GM18858 (cell line): Measurements from ENCODE around the gene CHPT1.
A peak's percentile ranks its signal among the peaks of the same experiment; 100 is the strongest.
"Not testable (repeated sequence)": the region's sequence is repeated elsewhere in the genome, so short reads cannot be mapped to it uniquely, and the experiment has no call there.

Experiments
- ATAC-seq: cut with Tn5 transposase; IDR thresholded peaks from one replicate; pipeline ENCODE4 v1.9.1; 2021; ENCODE audit not compliant: unreplicated experiment

Gene CHPT1

DNA sequence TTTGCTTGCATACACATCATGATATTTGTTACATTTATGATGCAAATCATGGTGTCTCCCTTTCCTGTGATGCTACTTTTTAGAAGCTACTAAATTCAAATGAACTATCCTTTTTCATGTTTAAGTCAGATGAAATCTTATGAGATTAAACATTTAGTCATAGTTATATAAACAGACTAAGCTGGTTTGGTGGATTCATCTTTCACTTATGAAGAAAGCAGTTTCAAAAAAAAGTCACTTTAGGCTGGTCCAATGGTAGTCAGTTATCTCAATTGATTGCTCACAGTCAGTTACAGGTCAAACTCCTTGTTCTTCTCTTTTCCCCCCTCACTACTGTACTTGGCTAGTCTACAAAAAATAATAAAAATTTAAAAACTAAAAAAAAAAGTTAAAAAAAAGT lies 22.1 kb downstream of the CHPT1 start:
- no peak for ATAC-seq

DNA sequence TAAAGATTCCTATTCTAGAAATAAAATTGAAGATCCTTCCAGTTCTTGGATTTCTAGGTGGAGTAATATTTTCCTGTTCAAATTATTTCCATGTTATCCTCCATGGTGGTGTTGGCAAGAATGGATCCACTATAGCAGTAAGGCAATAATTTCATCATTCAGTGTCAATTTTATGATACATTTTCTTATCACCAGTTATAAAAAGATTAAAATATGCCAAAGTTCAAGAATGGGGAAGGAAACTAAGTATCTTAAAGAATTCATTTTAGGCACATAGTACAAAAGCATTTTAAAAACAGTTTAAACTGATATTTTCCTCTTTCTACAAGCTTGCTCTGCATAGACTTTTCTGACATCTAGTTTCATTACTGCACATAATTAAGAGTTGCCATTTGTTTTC lies 22.7 kb downstream of the CHPT1 start:
- no peak for ATAC-seq

DNA sequence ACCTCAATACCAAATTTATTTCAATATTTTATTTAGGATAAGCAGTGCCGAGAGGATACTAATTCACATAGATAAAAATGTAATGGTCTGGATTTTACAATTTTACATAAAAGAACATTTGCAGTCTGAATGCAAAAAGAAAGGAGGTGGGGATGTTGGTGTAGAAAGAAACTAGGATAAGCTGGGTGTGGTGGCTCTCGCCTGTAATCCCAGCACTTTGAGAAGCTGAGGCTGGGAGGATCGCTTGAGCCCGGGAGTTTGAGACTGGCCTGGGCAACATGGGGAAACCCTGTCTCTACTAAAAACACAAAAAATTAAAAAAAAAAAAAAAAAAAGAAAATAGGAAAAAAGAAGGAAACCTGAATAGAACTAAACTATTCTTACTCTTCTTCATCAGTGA lies 25.0 kb downstream of the CHPT1 start:
- ATAC-seq: no peak

DNA sequence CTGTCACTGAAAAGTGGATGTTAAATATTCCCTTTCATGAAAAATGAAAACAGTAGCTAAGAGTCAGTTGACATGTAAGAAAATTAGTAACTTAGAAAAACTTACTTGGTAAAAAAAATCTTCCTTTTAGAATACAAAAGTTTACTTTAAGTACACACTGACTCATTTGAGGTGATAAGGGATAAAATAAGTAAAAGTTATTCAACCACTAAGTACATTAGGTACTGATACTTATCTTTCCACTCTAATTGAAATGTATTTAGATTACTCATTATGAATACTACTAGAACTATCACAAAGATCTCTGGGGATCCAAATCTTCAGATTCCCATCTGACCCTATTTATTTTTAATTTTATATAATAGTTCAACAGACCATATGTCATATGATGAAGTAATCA lies 29.7 kb downstream of the CHPT1 start:
- ATAC-seq: no peak

DNA sequence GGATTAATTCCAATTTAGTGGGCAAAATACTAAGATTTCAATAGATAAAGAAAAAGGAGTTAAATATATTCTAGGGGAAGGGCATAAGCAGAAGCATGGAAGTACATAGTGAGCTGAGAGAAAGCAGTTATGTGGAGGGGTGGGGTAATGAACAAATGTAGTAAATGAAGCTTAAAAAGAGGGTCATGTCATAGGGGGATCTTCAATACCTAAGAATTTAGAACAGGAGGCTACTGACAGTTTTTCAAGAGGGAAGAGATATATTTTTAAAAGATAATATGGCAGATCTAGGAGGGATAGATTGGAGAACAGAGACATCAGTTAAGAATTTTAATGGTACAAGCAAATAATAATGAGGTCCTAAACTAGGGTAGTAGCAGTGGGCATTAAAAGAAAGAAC lies 32.4 kb downstream of the CHPT1 start:
- ATAC-seq: no peak

DNA sequence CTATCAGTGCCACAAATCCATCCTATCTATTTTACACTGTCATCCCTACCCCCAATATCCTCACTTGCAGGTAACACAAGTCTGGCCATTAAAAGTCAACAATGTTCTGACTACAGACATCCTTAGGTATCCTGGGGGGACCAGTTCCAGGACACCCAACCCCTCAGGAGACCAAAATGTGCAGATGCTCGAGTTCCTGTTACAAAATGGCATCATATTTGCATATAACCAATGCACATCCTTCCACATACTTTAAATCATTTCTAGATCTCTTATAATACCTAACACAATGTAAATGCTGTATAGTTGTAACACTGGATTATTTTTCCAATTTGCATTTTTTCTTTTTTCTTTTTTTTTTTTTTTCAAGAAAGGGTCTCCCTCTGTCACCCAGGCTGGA lies 34.9 kb downstream of the CHPT1 start:
- ATAC-seq: no peak

DNA sequence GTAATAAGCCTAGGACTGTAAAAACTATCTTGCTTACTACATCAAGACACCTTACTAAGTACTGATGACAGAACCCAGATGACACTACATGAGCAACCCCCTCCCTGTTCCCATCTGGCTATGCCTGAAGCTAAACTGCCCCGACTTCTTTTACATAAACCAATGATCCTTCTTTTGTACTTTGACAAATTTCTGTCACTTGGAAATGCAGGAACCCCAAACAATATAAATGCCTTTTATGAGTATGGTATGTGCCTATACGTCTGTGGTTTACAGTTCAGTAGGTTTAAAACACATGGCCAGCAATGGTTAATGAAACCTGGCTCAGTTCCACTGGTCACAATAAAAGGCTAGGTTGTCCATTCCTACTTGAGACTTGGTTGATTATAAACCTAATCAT lies 35.7 kb downstream of the CHPT1 start:
- ATAC-seq: no peak

DNA sequence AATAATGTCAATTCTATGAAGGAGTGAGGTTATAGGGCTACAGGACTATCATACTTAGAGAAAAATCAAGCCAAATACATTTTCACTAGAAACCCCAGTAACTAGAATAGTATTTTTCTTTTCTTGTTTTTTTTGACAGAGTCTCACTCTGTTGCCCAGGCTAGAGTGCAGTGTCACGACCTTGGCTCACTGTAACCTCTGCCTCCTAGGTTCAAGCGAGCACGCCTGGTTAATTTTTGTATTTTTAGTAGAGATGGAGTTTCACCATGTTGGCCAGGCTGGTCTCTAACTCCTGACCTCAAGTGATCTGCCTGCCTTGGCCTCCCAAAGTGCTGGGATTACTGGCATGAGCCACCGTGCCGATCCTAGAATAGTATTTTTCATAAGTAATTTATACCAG lies 37.0 kb downstream of the CHPT1 start:
- ATAC-seq: not testable (repeated sequence)

DNA sequence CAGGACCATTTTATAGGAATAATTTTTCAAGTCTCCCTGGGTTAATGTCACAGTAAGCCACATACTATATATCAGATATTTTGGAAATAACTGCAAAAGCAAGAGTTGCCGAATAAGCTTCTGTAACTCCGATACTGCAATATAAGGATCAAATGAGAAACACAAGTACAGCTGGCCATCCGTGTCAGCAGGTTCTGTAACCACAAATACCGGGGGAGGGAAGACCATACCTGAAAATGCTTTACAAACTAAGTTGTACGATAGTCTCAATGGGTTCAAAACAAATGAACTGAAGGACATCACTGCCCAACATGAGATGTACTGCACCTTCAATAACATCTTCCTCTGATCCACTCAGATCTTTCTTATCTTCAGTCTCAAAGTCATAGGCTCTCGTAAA lies 40.0 kb downstream of the CHPT1 start:
- no peak for ATAC-seq

DNA sequence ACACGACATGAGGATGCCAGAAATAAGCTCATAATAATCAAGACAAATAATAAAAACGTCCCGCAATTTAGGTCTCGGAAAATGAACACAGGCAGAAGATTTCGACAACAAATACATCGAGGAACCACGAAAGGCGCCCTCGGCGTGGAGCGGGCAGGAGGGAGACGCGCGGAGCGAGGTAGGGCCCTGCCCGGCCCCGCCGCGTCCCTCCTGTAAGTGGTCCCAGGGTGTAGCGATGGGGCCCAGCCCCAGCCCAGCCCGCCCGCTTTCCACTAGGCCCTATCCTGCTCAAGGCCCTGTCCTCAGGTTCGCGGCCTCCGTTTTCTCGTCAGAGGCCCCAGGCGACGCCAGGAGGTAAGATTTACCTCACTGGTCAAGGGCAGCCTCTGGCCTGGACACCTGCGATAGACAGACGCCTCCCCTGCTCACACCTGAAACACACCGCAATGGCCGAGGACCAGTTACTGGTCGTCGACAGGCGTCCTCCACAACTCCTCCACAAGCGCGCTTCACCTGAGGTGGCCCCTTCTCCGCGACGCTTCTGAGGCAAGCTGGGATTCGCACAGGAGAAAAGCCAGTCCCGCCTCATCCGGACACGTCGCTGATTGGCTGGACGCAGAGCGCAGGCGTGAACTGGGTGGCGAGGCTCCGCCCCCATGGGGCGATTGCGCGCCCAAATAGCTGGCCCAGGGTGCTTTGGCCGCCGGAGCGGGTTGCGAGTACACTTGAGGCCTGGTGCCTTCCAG lies 41.7 kb downstream of the CHPT1 start, which contains the start of gene SYCP3:
TSS of gene SYCP3 (minus strand) at position 543 of the 746 bp plus-strand sequence. CDS start 1,527 bp downstream, outside the sequence.
- ATAC-seq: no peak

DNA sequence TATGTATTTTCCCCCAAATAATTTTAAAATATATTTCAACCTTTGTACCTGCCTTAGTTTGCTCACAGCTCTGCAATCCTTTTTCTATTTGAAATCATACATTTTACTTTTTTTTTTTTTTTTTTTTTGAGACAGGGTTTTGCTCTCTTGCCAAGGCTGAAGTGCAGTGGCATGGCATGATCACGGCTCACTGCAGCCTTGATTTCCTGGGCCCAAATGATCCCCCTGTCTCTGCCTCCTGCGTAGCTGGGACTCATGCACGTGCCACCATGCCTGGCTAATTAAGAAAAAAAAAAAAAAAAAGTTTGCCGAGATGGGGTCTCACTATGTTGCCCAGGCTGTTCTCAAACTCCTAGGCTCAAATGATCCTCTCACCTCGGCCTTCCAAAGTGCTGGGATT lies 43.1 kb downstream of the CHPT1 start:
- ATAC-seq: no peak

DNA sequence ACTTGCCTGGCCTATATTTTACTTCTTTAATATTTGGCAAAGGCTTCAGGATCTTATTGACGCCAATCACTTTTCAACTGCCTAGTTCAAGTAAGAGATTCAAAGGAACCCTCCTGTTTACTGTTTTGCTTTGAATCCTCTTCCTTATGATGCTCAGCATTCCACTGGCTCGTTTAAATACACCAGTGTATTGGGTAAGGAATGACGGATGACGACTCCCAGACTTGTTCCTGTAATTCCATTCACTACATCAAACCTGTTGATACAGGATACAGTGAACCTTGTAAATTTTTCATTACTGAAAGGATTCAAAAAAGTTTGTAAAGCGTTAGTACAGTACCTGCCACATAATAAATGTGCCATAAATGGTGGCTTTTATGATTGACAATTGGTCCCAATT lies 43.5 kb downstream of the CHPT1 start:
- ATAC-seq: no peak

DNA sequence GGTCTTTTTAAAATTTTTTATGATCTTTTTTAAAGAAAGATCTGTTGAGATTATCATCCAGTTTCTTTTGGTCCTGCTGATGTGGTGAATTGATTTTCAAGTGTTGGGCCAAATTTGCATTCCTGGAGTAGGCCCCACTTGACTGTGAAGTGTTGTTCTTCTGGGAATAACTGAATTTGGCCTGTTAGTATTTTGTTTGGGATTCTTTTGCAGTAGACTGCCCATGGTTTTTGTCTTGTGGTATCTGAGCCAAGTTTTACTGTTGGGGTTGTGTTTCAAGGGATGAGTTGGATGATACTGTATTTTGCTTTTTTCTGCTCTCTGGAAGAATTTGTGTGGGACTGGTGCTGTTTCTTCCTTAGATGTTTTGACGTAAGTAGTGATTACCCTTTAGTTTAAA lies 45.8 kb downstream of the CHPT1 start:
- no peak for ATAC-seq

DNA sequence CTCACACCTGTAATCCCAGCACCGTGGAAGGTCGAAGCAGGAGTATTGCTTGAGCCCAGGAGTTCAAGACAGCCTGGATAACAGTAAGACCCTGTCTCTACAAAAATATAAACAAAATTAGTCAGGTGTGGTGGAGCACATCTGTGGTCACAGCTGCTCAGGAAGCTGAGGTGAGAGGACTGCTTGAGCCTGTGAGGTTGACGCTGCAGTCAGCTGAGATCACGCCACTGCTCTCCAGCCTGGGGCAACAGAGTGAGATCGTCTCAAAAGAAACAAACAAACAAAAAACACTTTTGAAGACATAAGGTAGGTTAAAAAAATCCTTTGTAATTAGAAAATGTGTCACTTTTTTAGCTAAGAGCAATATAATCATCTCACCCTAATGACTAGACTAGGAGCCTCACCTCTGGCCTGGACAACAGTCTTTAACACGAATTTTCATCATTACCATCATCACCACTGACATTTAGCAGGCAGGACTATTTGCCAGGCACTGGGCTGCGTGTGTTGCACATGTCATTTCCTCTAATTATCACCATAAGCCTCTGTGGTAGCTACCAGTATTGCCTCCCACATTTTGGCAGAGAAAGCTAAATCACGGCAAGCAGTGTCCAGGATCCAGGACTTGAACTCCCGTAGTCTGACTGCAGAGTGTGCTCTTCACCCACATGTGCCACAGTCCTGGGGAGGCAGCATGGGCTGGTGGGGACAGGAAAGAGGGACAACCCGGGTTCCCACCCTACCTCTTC lies 46.5 kb downstream of the CHPT1 start:
- peak; percentile 97 for ATAC-seq

DNA sequence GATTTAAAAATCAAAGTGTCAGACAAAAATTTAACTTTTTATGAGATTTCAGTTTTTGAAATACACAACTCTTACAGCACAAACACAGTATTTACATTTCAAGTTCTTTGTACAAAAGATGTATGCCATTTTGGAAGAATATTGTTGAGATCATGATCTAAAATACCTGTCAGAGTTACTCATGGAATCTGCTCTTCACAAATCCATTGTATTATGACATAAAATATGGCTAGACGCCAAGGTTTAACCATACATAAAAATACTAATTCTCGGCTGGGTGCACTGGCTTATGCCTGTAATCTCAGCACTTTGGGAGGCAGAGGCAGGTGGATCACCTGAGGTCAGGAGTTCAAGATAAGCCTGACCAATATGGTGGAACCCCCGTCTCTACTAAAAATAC lies 48.0 kb downstream of the CHPT1 start:
- ATAC-seq: no peak

DNA sequence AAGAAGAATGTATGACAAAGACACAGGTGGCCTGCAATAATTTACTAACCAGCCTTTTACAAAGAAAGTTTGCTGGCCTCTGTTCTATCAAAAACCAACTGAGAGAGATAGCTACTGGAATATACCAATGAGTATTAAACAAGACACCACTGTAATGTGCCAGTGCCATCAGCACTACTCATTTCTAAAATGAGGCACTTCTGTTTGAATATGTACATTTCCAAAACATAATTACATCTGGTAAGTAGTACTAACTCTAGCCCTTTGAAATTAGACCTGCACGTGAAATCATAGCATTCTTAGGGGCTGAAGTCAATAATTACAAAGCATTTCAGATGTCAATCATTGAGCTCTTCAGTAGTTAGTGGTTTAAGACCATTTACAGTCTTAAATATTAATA lies 48.8 kb downstream of the CHPT1 start:
- ATAC-seq: no peak

DNA sequence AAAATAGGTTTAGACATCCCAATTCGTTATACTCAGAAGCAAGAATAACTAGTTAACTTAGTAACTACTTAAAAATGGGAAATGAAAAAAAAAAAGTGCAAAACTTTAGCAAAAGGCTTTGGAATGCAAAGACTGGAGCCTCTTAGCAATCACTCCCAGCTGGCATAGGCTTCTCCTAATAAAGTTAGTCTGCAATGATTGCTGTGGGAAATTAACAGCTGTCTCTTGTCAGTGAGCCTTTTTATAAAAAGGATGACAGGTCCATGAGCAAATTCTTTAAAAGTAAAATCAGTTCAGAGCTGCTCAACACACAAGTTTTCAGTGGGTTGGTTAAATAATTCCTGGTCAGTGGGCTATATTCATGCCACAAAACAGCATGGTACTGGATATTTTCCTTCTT lies 49.2 kb downstream of the CHPT1 start:
- ATAC-seq: no peak

DNA sequence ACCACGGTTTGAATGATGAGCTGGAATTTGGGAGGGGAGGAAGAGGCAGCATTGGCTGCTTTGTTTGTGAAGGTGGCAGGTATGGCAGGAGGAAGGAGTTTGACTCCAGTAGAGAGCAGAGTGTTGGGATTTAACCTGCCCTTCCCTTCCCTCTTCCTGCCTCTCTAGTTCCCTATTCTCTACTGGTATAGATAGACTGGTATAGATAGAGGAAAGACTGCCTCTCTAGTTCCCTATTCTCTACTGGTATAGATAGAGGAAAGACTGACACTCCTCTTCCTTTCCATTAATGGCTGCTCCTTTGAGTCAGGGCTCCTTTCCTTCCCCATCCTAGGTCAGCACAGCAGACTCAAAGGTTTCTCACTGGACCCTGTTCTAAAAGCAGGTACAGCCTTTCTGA lies 50.3 kb downstream of the CHPT1 start:
- ATAC-seq: no peak

DNA sequence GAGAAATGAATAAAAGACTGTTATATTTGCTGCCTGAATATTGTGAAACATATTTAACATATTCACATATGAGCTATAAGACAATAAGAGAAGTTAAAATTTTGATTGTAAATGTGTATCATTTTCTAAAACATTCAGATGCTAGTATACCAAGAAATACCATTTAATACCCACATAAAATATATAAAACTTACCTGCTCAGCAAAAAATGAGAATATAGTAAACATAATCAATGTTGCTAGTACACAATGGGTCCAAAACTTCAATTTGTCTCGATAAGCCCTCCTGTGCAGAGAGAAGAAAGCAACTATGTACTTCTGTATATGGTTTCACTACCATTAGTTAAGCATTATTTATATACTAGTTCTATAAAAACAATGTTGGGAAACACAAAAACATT lies 51.5 kb downstream of the CHPT1 start:
- no peak for ATAC-seq

DNA sequence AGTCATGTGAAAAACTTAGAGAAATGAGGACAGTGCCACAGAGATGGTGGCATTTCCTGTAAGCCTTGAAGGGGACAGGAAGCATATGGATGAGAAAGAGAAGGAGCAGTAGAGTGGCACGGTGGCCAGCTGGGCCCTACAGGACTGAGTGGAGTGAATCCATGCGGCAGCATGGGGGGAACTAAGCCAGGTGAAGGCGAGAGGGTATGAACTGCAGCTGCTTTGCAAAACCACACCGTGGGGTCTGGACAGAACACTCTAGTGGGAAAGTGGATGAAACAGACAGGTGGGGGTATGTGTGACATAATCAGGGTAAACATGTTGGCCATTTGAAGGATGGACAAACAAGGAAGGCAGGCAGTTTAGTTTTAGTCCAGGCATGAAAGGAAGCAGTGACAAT lies 52.2 kb downstream of the CHPT1 start:
- no peak for ATAC-seq

DNA sequence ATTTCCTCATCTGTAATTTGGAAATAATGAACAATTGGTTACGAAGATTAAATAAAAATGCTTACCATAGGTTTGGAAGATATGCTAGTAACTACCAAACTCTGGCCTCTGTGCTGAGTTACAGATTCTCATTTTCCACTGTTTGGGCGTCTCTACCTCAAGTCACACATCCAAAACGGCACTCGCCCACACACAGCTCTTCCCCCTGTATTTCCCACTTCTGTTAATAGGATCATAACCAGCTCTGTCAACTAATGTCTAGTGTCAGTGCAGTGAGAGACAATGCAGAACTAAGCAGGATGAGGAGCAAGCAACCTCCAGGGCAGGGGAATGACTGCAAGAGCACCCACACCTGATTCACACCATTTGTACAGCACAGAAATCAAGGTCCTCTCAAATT lies 52.7 kb downstream of the CHPT1 start:
- no peak for ATAC-seq

DNA sequence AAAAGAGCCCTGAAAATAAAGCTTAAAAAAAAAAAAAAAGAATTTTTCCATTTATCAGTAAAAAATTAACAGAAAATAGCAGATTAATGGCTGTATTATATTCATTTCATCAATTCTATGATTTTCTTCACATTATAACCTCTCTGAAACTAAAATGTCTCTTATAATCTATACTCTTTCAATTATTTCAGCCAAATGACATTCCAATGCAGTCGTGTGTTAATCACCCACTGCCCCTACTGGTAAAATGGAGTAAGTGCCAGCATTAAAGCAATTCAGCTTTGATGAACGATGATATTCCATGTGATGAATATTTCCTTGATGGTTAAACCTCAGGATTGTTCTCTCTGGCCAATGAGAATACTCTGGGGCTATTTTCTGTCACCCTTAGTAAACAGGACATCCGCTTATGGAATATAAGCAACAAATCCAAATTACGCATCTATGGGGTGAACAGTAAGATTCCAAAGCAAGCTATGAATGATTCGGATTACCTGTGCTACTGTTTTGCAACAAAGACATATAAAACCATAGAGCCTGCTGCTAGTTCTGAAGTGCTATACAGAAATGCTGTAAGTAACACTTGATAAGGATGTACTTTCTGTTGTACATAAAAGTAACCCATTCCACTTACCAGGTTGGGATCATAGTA lies 62.1 kb downstream of the CHPT1 start:
- ATAC-seq: no peak
